HEK293 (cell line): ENCODE results near the gene UGT1A10.

Source experiments
- CTCF ChIA-PET: fragments of 350-600 bp; formaldehyde crosslinking; extraction: SDS; loops from one replicate; lab custom pipeline; 2021; ENCODE audit warnings: antibody characterized with exemption; lab: Yijun Ruan, JAX
- POLR2A ChIA-PET: fragments of 300-600 bp; formaldehyde crosslinking; extraction: SDS; loops from one replicate; lab custom pipeline; 2020; ENCODE audit warnings: antibody characterized with exemption, inconsistent platforms; lab: Yijun Ruan, JAX
- H3K27ac ChIP-seq: fragments of 200-500 bp; sonication (Bioruptor generic); 2 replicates; pipeline ENCODE4 v1.5.1; 2014; ENCODE audit warnings: low read depth, low read length, control low read depth, inconsistent platforms; ENCODE audit errors: extremely low read depth
- H3K36me3 ChIP-seq, 2 experiments: fragments of 200-500 bp in 1 of 2; sonication (Bioruptor generic) in 1 of 2; 1 replicate in 1 of 2; 2 replicates in 1 of 2; pipeline ENCODE4 v1.5.1; 2014 to 2017; ENCODE audit warnings: inconsistent platforms in 2 of 2, low read length in 2 of 2; ENCODE audit not compliant: control insufficient read depth in 2 of 2, insufficient read depth in 1 of 2
- H3K4me1 ChIP-seq: fragments of 200-500 bp; sonication (Bioruptor generic); 2 replicates; pipeline ENCODE4 v1.5.1; 2014; ENCODE audit warnings: mild to moderate bottlenecking, low read length, inconsistent platforms; ENCODE audit not compliant: control insufficient read depth, insufficient read depth
- H3K4me3 ChIP-seq: 2 replicates; pipeline ENCODE4 v1.5.1; 2011; ENCODE audit warnings: low read depth, mild to moderate bottlenecking, control low read depth, low read length, moderate library complexity
- H3K9me3 ChIP-seq: fragments of 200-500 bp; sonication (Bioruptor generic); 2 replicates; pipeline ENCODE4 v1.5.1; 2014; ENCODE audit warnings: low read depth, low read length, inconsistent platforms; ENCODE audit not compliant: control insufficient read depth, insufficient read depth
- ELK4 ChIP-seq: IDR thresholded peaks from 2 replicates; pipeline ENCODE4 v1.6.1; 2011; ENCODE audit warnings: mild to moderate bottlenecking, low read depth, low read length, borderline replicate concordance
- FEZF1 ChIP-seq: fragments of 450-650 bp; formaldehyde crosslinking; IDR thresholded peaks from 2 replicates; pipeline ENCODE4 v1.5.1; 2016; ENCODE audit warnings: missing biosample characterization, missing genetic modification characterization
- HOXA7 ChIP-seq: sonication (generic); formaldehyde crosslinking; IDR thresholded peaks from 2 replicates; pipeline ENCODE4 v1.8.1; 2022; ENCODE audit warnings: missing genetic modification reagents, borderline replicate concordance
- HOXD13 ChIP-seq: sonication (generic); formaldehyde crosslinking; IDR thresholded peaks from 2 replicates; pipeline ENCODE4 v1.8.0; 2022; ENCODE audit warnings: missing genetic modification reagents, borderline replicate concordance
- KLF1 ChIP-seq: fragments of 450-650 bp; formaldehyde crosslinking; IDR thresholded peaks from 2 replicates; pipeline ENCODE4 v1.5.1; 2016; ENCODE audit warnings: missing biosample characterization, missing genetic modification characterization
- KLF7 ChIP-seq: fragments of 450-650 bp; formaldehyde crosslinking; IDR thresholded peaks from 2 replicates; pipeline ENCODE4 v1.5.1; 2016; ENCODE audit warnings: missing biosample characterization, missing genetic modification characterization, borderline replicate concordance
- MZF1 ChIP-seq: fragments of 450-650 bp; formaldehyde crosslinking; IDR thresholded peaks from 2 replicates; pipeline ENCODE4 v1.5.1; 2017; ENCODE audit warnings: missing biosample characterization, missing genetic modification characterization, borderline replicate concordance
- PRDM1 ChIP-seq: fragments of 450-650 bp; formaldehyde crosslinking; IDR thresholded peaks from 2 replicates; pipeline ENCODE4; 2016; ENCODE audit warnings: missing biosample characterization, missing genetic modification characterization
- SETDB1 ChIP-seq: IDR thresholded peaks from one replicate; pipeline ENCODE4 v1.6.1; 2017; ENCODE audit warnings: mild to moderate bottlenecking, low read length, moderate library complexity, mixed read lengths; ENCODE audit not compliant: insufficient read length
- WT1 ChIP-seq: fragments of 450-650 bp; formaldehyde crosslinking; IDR thresholded peaks from 2 replicates; pipeline ENCODE4 v1.5.1; 2016; ENCODE audit warnings: missing biosample characterization, missing genetic modification characterization
- ZBTB1 ChIP-seq: fragments of 450-650 bp; formaldehyde crosslinking; IDR thresholded peaks from 2 replicates; pipeline ENCODE4 v1.5.1; 2016; ENCODE audit warnings: missing biosample characterization, missing genetic modification characterization
- ZNF10 ChIP-seq: fragments of 450-650 bp; formaldehyde crosslinking; IDR thresholded peaks from 2 replicates; pipeline ENCODE4 v1.5.1; 2017; ENCODE audit warnings: missing biosample characterization, missing genetic modification characterization
- ZNF140 ChIP-seq: fragments of 450-650 bp; formaldehyde crosslinking; IDR thresholded peaks from 2 replicates; pipeline ENCODE4 v1.5.1; 2016; ENCODE audit warnings: missing biosample characterization, missing genetic modification characterization
- ZNF148 ChIP-seq: fragments of 450-650 bp; formaldehyde crosslinking; IDR thresholded peaks from 2 replicates; pipeline ENCODE4 v1.5.0; 2017; ENCODE audit warnings: missing biosample characterization, missing genetic modification characterization, borderline replicate concordance
- ZNF155 ChIP-seq: fragments of 450-650 bp; formaldehyde crosslinking; IDR thresholded peaks from 2 replicates; pipeline ENCODE4 v1.5.1; 2016; ENCODE audit warnings: missing biosample characterization, missing genetic modification characterization
- ZNF23 ChIP-seq: fragments of 450-650 bp; formaldehyde crosslinking; IDR thresholded peaks from 2 replicates; pipeline ENCODE4 v1.5.1; 2016; ENCODE audit warnings: missing biosample characterization, missing genetic modification characterization, borderline replicate concordance
- ZNF280C ChIP-seq: fragments of 450-650 bp; formaldehyde crosslinking; IDR thresholded peaks from 2 replicates; pipeline ENCODE4 v1.5.1; 2016; ENCODE audit warnings: missing biosample characterization, missing genetic modification characterization
- ZNF350 ChIP-seq: fragments of 450-650 bp; formaldehyde crosslinking; IDR thresholded peaks from 2 replicates; pipeline ENCODE4 v1.5.0; 2017; ENCODE audit warnings: missing biosample characterization, mild to moderate bottlenecking, missing genetic modification characterization
- ZNF513 ChIP-seq: fragments of 450-650 bp; IDR thresholded peaks from 2 replicates; pipeline ENCODE4 v1.5.1; 2018; ENCODE audit warnings: missing biosample characterization, missing genetic modification characterization
- ZNF514 ChIP-seq: fragments of 450-650 bp; formaldehyde crosslinking; IDR thresholded peaks from 2 replicates; pipeline ENCODE4 v1.5.1; 2016; ENCODE audit warnings: missing biosample characterization, missing genetic modification characterization
- ZNF549 ChIP-seq: fragments of 450-650 bp; IDR thresholded peaks from 2 replicates; pipeline ENCODE4 v1.5.1; 2018; ENCODE audit warnings: missing biosample characterization, missing genetic modification characterization, mild to moderate bottlenecking, inconsistent platforms, moderate library complexity
- ZNF580 ChIP-seq: fragments of 450-650 bp; formaldehyde crosslinking; IDR thresholded peaks from 2 replicates; pipeline ENCODE4 v1.5.1; 2016; ENCODE audit warnings: missing biosample characterization, missing genetic modification characterization
- ZNF624 ChIP-seq: fragments of 450-650 bp; formaldehyde crosslinking; IDR thresholded peaks from 2 replicates; pipeline ENCODE4 v1.5.1; 2017; ENCODE audit warnings: missing biosample characterization, missing genetic modification characterization
- ZNF692 ChIP-seq: fragments of 450-650 bp; formaldehyde crosslinking; IDR thresholded peaks from 2 replicates; pipeline ENCODE4 v1.5.1; 2016; ENCODE audit warnings: missing biosample characterization, missing genetic modification characterization
- ZNF792 ChIP-seq: fragments of 450-650 bp; formaldehyde crosslinking; IDR thresholded peaks from 2 replicates; pipeline ENCODE4 v1.5.1; 2016; ENCODE audit warnings: missing biosample characterization, missing genetic modification characterization

UGT1A10 gene

GRCh38 chr2:233671290-233672161 lies 35.3 kb downstream of the UGT1A10 start, which contains the start of gene UGT1A9:
UGT1A9 (plus strand) TSS chr2:233671898; CDS start chr2:233671935, 37 bp downstream.
- Histone ChIP-seq H3K36me3 (no peaks in the 10 kb centered on the region), H3K4me3 (no peak within 1 kb of the TSS), H3K9me3 (no peaks in the 10 kb centered on the region), H3K27ac (no peak within 1 kb of the TSS), H3K4me1 (peaks cover 4% of the 10 kb centered on the region; the same call in 1 of the 2 replicates)
- ChIA-PET POLR2A (no interaction called here), CTCF (no interaction called here)
- TF ChIP-seq ZNF10 (tag by site-specific recombination) (no peak), KLF7 (tag by site-specific recombination) (no peak), WT1 (tag by site-specific recombination) (no peak), ZNF580 (tag by site-specific recombination) (no peak), ZNF350 (no peak), PRDM1 (tag by site-specific recombination) (no peak), ZNF792 (tag by site-specific recombination) (no peak), ZNF514 (tag by site-specific recombination) (no peak), ZNF23 (tag by site-specific recombination) (no peak)

GRCh38 chr2:233672886-233673285 lies 36.6 kb downstream of the UGT1A10 start:
- TF ChIP-seq ZNF140 (no peak), MZF1 (tag by site-specific recombination) (no peak), ZNF155 (no peak), ZNF624 (tag by site-specific recombination) (no peak), ZNF692 (no peak), HOXD13 (CRISPR knock-in tag) (no peak), ZBTB1 (no peak), KLF1 (tag by site-specific recombination) (no peak), HOXA7 (no peak), ZNF513 (tag by site-specific recombination) (no peak), ZNF148 (no peak), FEZF1 (tag by site-specific recombination) (no peak), ZNF10 (tag by site-specific recombination) (no peak), ELK4 (no peak), SETDB1 (no peak), ZNF549 (tag by site-specific recombination) (no peak), ZNF280C (tag by site-specific recombination) (no peak)
- CTCF ChIA-PET = no interaction called here
- no peaks in the 10 kb centered on the region for H3K9me3 ChIP-seq
- H3K27ac ChIP-seq = no peak overlapping the region
- H3K36me3 ChIP-seq = no peaks in the 10 kb centered on the region
- POLR2A ChIA-PET = no interaction called here
- H3K4me3 ChIP-seq = no peak overlapping the region
- peaks cover 4% of the 10 kb centered on the region; the same call in 1 of the 2 replicates for H3K4me1 ChIP-seq
